A549 treated with CORT108297 at 1 μM for 4 hours (cell line): ENCODE measurements around the gene EIF3I. TPM values are rescaled to one million over a fixed set of nuclear protein-coding genes. Genes with fewer than 3 reads are reported as not detected.

Experiments
- total RNA-seq: library from RNA; stranded (reverse); fragments of 200-300 nt; extraction: Qiagen RNA extraction; gene quantifications from 5 replicates; pipeline ENCODE4 v1.2.3, GENCODE V29; 2022

EIF3I gene
- total RNA-seq = 269 to 284 TPM (median 278 TPM) in 5 replicates

GRCh38 chr1:32221980-32222755 lies at the start of gene EIF3I, which contains the start of gene TMEM234:
TSS of gene EIF3I (plus strand) at chr1:32222407. CDS start at chr1:32222442, 35 bp downstream.
TSS of gene TMEM234 (minus strand) at chr1:32222353. CDS start at chr1:32222322, 31 bp downstream.

GRCh38 chr1:32179443-32180185 lies 42.6 kb upstream of the EIF3I start, which contains the start of gene TXLNA:
TSS of gene TXLNA (plus strand) at chr1:32179675. CDS start at chr1:32180346, 671 bp downstream.

DNA sequence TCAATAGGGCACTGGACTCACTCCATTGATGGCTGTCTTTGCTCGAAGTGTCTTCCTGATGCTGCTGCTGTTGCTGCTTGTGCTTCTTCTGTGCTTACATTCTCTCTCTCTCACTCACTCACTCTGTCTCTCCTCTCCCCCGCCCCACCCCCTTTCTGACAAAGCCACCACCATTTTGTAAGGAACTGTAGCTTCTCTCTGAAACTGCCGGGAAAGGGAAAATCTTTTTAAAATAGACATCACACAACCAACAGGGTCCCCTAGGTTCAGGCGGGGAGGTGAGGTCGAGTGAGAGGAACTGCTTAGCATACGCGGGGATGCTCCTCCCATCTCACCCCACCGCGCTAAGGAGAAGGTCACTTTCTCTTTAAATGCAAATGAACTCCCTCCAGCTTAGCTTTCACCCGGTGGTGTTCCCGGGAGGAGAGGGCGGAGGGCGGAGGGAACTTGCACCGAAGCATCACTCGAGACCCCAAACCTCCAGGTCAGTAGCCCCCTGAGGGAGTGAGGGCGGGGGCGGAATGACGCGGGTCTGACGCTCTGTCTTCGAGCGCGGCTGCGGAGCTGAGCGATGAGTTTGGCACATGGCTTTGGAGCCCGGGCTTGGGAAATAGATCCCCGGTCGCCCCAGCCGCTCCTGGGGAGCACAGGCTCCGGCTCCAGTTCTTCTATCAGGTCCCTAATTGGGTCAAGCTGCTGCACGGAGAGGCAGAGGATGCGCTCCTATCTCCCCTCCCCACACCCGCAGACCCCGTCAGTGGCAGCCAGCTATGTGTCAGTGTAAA lies 21.8 kb upstream of the EIF3I start, which contains the start of gene CCDC28B:
TSS of gene CCDC28B (plus strand) at position 370 of the 785 bp plus-strand sequence. CDS start 1,341 bp downstream, outside the sequence.

GRCh38 chr1:32205401-32206370 lies 16.5 kb upstream of the EIF3I start, which contains the start of gene IQCC:
TSS of gene IQCC (plus strand) at chr1:32205671. CDS start at chr1:32205682, 11 bp downstream.

DNA sequence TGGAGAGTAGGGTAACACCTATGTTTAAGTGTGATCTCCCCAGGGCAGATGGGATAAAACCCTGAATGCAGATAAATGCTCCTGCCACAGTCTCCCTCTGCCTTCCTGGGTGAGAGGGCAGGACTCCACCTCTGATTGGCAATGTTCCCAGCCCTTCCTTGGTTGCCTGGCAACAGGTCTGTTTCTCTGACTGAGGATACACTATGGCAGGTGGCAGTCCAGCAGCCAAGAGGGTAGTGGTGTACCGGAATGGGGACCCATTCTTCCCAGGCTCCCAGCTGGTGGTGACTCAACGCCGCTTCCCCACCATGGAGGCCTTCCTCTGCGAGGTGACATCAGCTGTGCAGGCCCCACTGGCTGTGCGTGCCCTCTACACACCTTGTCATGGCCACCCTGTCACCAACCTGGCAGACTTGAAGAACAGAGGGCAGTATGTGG lies 13.3 kb upstream of the EIF3I start, which contains the start of gene DCDC2B:
TSS of gene DCDC2B (plus strand) at position 199 of the 438 bp plus-strand sequence. CDS start at position 204, 5 bp downstream.

DNA sequence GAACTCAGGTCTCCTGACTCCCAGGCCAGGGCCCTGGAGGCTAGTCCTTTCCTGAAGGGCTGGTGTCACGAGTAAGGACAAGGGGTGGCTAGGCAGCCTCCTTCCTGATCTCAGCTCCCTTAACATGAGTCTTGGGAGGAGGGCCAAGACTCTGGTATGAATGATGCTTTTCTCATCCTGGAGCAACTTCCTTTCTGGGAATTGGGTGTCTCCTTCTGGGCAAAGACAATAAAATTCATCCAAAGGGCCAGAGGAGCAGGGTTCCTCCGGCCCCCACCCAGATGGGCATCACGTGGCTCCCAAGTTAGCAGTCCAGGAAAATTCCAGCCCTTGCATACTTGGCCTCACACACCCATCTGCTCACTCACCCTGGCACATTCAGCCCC lies 24.7 kb downstream of the EIF3I start, which contains the start of gene FAM167B:
TSS of gene FAM167B (plus strand) at position 335 of the 386 bp plus-strand sequence. CDS start 200 bp downstream, outside the sequence.

DNA sequence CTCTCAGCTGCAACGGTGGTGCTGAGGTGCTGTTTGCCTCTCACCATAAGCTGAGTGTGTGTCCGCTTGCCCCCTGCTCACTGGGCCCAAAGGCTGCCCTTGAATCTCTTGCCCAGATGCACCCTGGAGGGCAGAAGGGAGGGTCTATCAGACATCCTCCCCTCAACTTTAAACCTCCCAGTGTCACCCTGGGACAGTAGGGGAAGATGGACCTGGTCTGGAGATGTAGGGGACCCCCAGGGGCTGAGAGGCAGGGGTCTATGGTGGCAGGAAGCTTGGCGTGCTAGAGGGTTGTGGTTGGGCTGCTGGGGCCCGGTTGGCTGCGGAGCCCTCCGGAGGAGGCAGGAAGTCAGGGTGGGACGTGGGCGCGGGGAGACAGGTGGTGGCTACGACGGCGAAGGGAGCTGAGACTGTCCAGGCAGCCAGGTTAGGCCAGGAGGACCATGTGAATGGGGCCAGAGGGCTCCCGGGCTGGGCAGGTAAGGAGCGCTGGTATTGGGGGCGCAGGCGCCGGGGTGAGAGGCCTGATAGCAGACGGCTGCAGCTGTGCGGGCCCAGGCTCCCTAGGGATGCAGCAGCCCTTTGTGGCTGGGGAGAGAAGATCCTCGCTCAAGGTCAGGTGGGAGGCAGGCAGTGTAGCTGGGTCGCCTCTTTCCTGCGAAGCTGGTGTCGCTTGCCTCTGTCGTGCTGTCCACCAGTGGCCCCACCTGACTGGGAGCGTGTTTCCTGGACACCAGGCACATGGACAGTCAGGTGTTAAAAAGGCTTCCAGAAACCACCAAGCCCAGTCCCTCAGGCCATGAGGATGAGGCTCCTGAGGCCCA lies 28.9 kb downstream of the EIF3I start, which contains the start of gene LCK:
TSS of gene LCK (plus strand) at position 373 of the 824 bp plus-strand sequence. CDS start 23,065 bp downstream, outside the sequence.

Other genes with a start within 250 kb of the EIF3I start
- gene KHDRBS1, start 208.5 kb upstream of the EIF3I start, total RNA-seq = 122 to 139 TPM (median 130 TPM) in 5 replicates
- 8.7 to 14.1 TPM (median 12.9 TPM) in 5 replicates for gene TMEM39B, start 149.5 kb upstream of the EIF3I start, total RNA-seq
- 14.3 to 18.2 TPM (median 15.1 TPM) in 5 replicates for gene KPNA6, start 114.4 kb upstream of the EIF3I start, total RNA-seq
- 26.8 to 31.9 TPM (median 28.5 TPM) in 5 replicates for gene TXLNA, start 42.7 kb upstream of the EIF3I start, total RNA-seq
- 1.8 to 2.6 TPM (median 2.4 TPM) in 5 replicates for gene CCDC28B, start 21.8 kb upstream of the EIF3I start, total RNA-seq
- 1.4 to 2.4 TPM (median 1.9 TPM) in 5 replicates for gene IQCC, start 16.7 kb upstream of the EIF3I start, total RNA-seq
- not detected in 5 replicates for gene DCDC2B, start 13.3 kb upstream of the EIF3I start, total RNA-seq
- 7.7 to 10.5 TPM (median 9.7 TPM) in 5 replicates for gene TMEM234, start 54 bp upstream of the EIF3I start, total RNA-seq
- gene FAM167B, start 24.8 kb downstream of the EIF3I start, total RNA-seq = 0.44 to 0.87 TPM (median 0.66 TPM) in 5 replicates
- gene LCK, start 28.9 kb downstream of the EIF3I start, total RNA-seq = 0.16 TPM in 1 of 5 replicates, not detected in the others
- gene HDAC1, start 69.7 kb downstream of the EIF3I start, total RNA-seq = 53.0 to 60.3 TPM (median 56.2 TPM) in 5 replicates
- gene MARCKSL1, start 113.8 kb downstream of the EIF3I start, total RNA-seq = 57.0 to 77.4 TPM (median 72.1 TPM) in 5 replicates
- 2.3 to 4.4 TPM (median 3.8 TPM) in 5 replicates for gene FAM229A, start 140.1 kb downstream of the EIF3I start, total RNA-seq
- gene TSSK3, start 140.1 kb downstream of the EIF3I start, total RNA-seq = 0.07 to 0.11 TPM in 2 of 5 replicates, not detected in the others
- 19.1 to 22.7 TPM (median 22.3 TPM) in 5 replicates for gene BSDC1, start 172.0 kb downstream of the EIF3I start, total RNA-seq
- under 0.01 TPM in 1 of 5 replicates, not detected in the others for gene ZBTB8B, start 242.7 kb downstream of the EIF3I start, total RNA-seq